ENCODE data around the gene FHAD1.

Gene FHAD1

DNA sequence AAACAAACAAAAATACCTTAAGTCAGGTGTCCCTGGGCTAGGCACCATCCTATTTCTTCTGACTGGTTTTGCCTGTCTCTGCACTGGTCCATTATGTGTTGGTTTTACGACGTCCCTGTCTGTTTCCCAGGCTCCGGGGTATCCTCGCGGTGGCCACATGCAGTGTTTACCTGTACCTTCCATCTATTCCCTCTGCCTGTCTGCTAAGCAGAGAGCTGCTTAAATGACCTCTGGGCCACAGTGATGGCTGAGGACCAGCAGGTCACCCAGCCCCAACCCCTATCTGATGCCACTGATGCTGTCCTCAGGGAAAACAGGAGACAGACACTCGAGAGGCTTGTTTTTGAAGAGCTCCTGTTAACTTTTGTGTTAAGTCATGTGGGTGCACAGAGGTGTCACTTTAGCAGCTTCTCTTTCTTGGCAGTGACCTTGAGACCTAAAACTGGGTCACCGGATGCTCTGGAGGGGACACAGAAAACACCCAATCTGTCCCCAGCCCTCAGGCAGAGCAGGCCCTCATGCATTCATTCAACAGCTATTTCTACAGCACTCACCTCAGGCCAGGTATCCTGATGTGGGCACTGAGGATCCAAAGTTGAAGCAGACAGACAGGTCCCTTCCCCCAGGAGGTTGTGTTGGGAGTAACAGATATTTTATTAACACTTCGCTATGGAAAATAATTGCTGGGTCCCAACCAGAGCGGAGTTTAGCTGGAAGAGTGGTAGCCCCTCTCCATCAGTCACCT lies 158.3 kb downstream of the FHAD1 start:
- no peak for DNase-seq

DNA sequence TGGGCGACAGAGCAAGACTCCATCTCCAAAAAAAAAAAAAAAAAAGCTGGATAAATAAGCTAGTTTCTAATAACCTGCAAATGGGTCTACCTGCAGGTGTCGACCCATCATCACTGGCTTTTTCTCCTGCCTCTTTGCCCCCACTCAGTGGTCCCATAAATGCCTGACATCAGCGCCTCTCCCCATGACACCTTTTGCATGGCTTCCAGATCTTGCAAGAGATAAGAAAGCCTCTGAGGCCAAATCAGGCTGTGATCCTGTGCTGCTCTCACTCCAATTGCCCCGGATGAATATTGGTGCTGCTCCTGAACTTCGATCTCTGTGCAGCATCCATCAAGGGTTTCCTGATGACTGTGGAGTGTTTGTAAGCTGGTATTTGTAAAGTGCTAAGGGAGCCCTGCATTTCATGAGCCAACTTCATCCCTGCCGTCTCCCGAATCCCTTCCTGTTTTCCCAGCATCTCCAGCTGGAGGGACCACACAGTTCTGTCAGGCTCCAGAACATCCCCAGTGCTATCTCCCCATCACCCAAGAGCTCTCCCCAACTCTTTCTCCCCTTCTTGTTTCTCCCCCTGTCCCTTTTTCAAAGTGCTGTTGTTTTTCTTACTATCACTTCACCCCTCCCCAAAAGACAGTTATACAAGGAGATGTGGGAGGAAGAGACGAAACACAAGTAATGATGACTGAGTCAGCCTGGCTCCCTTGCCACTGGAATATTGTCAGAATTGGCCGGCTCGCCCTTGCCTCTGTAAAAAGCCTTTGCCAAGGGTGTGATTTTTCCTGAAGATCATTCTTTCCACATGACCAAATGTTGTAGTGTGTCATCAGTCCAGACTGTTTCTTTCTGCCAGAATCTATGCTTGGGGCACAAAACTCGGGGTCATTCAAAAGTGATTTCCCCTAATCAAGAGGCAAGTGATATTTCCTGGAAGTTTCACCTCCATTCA lies 159.9 kb downstream of the FHAD1 start:
- no peak for DNase-seq

DNA sequence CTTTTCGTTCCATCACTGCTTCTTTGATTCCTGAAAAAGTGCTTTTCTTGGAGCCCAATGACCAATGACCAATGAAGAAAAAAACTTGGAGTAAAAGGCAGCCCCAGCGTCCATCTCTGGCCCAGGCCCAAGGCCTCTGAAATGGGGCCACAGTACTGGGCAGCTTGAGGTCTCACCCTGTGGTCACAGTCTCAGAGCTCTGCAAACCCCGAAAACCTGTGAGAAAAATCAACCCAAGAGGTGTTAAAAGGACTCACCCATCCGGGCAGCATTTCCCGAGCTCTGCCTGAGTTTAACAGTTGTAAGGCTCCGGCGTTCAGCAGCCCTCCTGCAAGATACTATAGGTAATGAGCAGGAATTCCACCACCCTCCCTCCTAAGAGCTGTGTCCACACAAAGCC lies 160.6 kb downstream of the FHAD1 start:
- DNase-seq: no peak

DNA sequence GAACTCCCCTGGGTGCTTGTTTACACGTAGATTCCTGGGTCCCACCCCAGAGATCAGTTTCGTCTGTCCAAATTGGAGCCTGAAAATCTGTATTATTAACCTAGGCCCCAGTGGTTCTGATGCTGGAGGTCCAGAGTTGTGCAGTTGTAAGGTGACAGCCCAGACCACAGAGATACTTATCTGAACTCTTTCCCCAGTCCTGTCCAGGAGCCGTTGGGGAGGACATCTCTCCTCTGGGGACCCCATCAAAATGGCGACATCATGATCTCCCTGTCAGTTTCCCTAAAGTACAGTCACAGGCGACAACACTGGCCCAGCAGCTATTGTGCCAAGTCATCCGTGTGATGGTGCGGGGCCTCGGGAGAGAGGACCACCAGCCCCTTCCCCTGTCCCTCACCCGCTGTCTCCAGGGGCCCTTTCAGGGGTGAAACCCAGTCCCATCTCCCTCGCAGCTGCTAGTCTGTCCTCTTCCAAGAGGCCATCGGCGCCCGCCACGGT lies 161.9 kb downstream of the FHAD1 start:
- no peak for DNase-seq

DNA sequence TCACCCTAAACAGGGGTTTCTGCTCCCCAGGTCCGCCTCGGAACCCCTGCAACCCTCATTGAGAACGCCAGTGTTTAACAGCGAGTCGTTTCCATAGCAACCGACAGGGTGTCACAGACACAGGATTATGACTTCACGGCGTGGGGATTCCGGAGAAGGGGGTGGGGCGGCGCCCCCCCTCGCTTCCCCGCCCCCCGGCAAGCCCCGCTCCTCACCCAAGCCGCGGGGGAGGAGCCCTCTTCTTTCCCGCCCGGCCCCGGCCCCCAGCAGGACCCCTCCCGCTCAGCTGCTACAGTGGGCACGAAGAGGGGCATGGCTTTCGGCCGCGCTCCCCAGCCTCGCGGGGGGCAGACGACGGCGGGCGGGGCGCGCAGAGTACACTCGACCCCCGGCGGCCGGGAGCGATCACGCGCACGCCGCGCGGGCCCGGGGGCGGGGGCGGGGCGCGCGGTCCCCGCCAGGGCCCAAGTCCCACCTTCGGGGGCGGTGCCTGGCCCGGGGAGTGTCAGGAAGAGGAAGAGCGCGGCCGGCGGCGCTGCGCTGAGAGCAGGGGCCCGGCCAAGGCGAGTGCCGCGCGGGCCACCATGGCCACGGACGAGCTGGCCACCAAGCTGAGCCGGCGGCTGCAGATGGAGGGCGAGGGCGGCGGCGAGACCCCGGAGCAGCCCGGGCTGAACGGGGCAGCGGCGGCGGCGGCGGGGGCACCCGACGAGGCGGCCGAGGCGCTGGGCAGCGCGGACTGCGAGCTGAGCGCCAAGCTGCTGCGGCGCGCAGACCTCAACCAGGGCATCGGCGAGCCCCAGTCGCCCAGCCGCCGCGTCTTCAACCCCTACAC lies 162.6 kb downstream of the FHAD1 start, which contains the start of gene EFHD2:
TSS of gene EFHD2 (plus strand) at position 501 of the 835 bp plus-strand sequence. CDS start at position 585, 84 bp downstream.
- peak; percentile 91 for DNase-seq

DNA sequence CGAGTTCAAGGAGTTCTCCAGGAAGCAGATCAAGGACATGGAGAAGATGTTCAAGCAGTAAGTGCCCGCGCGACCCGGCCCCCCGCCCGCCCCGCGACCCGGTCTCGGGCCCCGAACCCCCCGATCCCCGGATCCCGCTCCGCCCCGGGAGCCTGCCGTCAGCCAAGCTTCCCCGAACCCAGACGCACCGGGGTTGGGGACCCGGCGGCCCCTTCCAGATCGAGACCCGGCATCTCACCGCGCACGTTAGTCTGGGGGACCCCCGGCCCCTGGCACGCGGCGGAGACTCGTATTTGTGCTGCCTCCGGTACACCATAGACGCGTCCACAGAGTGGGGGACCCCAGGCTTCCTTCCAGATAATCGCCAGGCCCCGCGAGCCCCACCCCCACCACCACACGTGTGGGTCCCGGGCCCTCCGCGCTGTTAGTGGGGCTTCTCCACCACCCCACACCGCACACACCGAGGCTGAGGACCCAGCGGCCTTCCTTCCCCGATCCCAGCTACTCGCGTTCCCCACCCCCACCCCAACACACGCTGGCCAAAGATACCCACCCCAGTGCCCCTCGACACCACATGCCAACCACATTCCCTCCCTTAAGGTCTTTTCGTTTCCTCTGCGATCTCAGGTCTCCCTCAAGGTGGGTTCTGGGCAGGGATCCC lies 163.3 kb downstream of the FHAD1 start:
- peak; percentile 28 for DNase-seq

DNA sequence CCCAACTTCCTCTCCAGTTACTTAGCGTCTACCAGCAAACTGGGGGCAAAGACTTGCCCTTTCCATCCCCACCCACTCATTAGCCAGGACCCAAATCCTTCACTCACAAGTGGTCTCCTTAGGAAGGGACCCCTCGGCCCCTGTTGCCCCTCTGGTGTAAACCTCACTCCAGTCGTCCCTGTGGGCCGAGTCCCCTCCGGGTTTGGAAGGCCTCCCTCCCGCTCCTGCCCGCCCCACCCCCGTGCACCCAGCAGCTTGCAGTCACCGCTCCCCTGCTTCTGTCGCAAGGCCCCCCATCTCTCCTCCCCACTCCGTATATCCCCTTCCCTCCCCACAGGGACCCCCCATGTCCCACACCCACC lies 163.8 kb downstream of the FHAD1 start:
- no peak for DNase-seq

DNA sequence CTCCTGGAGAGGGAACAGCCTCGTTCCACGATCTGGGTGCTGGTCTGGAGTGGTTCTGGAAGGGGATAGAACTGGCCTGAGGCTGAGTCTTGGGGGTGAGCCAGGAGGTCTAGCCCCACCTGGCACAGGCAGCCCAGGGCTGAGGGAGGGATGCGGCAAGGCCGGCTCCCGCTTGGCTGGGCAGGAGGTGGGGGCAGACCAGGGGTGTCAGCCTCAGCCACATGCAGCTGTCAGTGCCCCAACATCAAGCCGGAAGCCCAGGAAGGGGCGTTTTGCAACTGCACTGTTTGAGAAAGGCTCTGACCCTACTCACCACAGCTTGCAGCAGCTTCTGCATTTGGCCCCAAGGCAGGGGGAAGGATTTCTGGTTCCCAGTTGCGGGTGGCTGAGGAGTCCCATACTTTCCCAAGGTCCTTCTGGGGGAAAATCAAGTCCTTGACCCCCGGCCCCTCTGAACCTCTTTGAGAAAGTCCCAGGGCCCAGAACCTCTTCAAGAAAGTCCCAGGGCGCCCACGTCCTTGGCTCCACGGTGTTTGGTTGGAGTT lies 164.6 kb downstream of the FHAD1 start:
- DNase-seq: peak; percentile 82

DNA sequence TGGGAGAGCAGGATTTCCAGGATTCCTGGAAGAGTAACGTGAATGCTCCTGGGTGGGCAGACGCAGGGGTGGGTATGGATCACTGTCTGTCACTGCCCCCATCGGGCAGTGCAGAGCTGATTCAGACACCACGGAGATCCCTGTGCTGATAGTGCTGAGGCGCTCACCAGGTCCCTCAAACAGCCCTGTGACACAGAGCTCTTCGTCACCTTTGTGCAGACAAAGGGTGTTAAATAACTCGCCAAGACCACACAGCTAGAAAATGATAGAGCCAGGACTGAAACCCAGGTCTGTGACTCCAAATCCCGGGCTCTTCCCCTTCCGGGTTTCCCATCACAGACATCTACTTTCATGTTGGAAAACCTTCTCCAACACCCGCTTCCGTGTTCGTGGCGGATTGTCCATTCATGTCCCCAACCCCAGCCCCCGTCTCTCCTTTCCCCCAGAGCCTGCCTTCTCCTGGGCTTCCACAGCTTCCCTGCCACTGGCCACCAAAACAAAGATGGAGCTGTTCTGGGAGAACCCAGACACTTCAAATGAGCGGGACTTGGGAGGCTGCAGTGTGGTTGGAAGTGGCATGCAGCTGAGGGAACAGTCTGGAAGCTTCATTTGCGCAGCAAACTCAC lies 165.3 kb downstream of the FHAD1 start:
- DNase-seq: peak; percentile 70

DNA sequence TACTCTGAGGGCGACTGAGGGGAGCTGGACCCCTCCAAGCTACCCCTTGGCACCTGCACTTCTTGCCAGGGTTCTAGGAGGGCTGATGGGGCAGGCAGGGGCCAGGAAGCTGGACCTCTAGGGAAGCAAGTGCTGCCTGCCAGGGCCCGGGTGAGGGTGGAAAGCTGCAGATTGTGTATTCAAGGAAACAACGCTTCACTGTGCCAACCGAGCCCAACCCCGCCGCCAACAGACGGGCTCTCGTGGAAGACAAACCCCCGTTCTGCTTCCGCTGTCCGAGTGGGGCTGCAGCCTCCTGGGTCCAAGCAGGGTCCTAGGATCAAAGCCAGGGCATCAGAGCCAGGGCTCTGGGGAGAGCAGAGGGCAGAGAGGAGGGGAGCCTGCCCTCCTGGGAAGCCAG lies 165.8 kb downstream of the FHAD1 start:
- DNase-seq: no peak

DNA sequence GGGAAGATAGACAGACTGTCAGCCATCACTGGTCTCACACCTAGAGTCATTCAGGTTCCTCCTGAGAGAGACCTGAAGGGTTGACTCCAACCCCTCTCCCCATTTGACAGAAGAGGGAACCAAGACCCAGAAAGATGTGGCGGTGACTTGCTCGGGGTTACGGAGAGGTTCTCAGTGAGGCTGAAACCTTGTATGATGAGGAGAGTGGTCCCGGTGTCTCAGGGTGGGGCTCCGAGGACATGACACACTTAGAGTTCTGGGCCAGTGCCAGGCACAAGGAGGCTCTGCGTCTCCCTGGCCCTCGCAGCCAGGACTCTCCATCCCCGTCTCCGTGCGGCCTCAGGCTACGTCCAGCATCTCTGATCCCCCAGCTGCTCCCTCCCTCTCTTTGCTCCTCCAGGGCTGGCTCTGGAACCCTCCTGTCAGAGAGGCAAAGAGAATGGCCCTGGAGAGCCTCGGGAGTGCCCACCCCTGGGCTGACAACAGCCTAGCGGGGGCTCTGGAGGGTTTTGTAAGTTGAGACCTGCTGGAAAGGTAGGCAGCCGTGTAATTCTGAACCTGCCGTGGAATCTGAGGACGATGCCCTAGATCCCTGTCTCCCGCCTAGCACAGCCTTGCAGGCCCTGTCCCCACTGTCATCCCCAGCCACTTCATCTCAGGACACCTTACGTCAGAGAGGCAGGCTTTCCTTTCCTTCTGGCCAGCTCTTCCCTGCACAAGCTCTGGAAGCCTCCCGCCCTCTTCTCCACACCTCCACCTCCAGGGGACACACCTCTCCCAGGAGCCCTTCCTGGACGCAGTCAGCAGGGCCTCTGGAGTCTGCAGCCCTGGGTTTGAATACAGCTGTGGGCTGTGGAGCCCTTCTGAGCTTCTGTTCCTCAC lies 166.8 kb downstream of the FHAD1 start:
- no peak for DNase-seq

DNA sequence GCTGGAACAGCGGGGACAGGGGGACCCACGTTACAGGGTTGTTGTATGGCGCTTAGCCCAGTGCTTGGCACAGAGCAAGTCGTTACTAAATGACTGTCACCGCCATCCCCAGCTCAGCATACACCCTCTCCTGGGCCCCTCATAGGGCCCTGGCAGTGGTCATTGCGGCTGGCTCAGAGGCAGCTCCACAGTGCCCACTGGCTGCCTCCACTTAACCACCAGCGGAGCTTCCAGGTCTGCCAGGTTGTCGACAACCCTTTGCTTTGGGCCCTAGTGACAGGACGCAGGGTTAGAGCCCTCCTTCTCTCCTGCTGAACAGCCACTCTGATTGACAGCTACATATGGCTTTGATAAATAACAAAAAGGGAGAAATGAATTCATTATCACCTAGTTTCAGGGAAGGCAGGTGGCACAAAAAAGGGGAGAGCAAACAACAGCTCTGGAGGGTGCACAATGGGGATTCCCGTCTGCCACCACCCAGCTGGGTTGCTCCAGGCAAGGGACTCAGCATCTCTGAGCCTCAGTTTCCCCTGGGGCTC lies 167.5 kb downstream of the FHAD1 start:
- no peak for DNase-seq

DNA sequence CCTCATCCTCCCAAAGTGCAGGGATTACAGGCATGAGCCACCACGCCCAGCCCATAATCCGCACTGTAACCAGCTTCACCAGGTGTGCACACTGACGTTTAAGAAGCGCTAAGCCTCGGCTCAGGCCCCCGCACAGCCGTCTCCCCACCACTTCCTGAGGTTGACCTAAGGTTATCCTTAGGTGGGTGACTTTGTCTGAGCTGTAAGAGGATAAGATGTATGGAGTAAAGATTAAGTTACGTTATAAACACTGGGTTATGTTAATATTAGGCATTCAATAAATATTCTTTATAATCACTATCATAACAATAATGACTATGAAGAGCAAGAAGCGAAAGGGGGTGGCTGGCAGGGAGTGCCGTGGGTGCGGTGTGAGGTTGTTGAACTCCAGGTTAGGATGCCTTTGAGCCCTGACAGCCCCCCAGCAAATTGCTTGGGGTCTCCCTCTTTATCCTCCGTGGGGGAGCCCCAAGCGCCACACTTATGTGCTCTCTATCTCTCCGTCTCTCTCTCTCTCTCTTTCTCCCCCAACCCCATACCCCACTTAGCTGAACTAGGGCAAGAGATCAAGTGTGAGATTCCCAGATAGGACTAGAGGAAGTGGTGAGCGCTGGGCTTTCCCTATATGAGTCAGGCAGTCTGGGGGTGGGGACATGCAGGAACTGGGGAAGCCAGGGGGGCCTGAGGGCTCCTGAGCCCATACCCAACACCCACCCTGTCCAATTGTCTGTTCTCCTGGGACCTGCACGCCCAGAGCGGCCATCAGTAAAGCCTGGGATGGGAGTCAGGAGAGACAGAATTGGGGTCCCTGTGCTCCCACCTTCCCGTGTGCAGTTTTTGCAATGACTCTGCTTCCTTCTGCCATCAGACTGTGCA lies 170.3 kb downstream of the FHAD1 start:
- DNase-seq: peak; percentile 75

DNA sequence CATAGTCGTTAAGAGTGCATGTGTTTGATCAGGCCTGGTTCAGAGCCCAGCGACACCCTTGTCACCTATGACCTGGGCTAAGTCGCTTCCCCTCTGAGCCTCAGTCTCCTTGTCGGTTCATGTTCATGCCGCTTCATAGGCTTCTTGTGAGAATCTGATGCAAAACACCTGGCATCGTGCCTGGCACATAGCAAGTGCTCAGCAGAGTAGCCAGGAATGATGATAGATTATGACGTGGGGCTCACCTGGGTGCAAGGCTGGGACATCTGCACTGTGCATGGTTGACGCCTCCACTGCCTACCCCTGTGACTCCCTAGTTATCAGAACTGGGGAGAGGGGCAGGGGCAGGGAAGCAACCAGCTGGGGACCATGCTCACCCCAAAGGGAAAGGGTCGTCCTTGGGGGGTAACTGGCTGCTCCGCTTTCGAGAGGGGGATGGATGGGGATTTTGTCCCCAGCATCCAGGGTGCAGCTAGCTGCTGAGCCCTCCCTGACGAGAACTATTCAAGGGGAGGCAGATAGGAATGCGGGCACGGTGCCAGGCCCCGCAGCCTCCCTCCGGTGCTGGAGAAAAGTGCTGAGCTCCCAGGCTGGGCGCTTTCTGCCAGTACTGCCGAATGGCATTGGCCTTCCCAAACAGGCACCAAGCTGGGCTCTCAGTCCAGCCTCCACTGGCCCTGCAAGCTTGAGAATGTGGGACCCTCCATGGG lies 171.9 kb downstream of the FHAD1 start:
- peak; percentile 31 for DNase-seq

DNA sequence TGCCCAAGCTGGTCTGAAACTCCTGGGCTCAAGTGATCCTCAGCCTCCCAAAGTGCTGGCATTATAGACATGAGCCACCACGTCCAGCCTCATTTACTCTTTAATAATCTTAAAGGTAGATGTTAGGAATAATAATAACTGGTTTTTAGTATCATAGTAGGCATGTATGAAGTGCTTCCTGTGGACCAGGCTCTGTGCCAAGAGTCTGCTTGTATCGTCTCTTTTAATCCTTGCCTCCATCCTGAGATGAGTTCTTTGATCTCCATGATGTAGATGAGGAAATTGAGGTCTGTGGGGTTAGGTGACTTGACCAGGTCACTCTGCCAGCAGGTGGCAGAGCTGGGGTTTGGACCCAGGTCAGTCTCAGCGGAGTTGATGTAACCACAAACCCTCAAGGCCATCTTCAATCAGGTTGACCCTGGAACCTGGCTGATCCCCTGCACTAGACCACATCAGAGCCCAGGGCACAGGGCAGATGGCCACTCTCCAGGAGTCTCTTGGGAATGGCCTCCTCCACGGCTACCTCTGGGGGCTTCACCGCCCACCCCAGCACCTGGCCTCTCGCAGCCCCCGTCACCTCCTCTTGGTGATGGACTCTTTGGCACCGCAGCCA lies 173.9 kb downstream of the FHAD1 start:
- no peak for DNase-seq

DNA sequence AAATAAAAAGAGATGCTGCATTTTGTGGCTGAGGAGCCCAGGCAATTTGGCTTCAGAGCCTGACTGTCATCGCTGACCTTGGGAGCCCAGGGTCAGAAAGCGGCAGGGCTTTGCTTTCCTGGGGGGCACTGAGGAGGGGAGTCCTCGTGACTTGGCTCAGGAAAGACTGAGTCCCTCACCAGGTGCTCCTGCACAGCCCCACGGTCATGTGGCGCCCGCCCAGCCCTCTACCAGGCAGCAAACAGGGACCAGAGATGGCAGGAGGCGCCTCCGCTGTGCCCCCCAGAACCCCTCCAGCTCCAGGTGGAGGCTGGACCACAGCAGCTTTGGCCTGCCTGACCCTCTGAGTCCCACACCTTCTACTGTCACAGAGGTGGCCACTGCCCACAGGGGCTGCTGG lies 175.8 kb downstream of the FHAD1 start:
- no peak for DNase-seq

DNA sequence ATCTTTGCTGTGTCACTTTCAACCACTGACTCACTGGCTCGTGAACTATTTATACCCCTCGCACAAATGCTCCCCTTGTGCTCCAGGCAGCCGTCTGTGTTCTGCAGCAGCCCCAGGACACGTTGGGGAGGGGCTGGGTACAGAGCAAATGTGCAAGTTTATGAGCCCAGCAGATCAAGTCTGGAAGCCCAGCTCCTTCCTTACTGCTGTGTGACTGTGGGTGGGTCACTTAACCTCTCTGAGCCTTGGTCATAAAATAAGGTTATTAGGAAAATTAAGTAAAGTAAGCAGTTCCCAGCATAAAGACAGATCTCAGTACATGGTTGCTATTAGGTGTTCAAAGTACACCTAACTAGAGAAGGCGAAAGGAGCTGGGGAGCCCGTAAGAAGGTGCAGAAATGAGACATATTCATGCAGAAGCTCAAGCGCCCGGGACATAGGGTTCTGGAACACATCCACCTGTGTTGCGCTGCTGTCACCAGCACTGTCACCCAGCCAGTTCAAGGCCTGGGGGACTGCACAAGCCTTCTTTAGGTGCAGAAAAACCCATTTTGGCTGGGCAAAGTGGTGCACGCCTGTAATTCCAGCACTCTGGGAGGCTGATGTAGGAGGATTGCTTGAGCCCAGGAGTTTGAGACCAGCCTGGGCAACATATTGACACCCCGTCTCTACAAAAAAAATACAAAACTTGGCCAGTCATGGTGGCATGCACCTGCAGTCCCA lies 176.5 kb downstream of the FHAD1 start:
- DNase-seq: no peak
